Right lobe of liver (tissue), 6 donors: ENCODE results near the gene VDR. TPM values are rescaled to one million over a fixed set of nuclear protein-coding genes. Genes with fewer than 3 reads are reported as not detected.
"Not testable (repeated sequence)": the region's sequence is repeated elsewhere in the genome, so short reads cannot be mapped to it uniquely, and the experiment has no call there.

Experiments used
- ATAC-seq, 4 donors: fragments of 200-7000 bp; cut with Tn5 transposase; one replicate each; pipeline ENCODE4 v1.9.1; 2020; ENCODE audit warnings: mild to moderate bottlenecking in 4 of 4, moderate library complexity in 4 of 4
- DNase-seq, 3 donors: peaks; one replicate each; pipeline ENCODE4 v3.0.0-alpha.2; 2020
- H3K27ac ChIP-seq, 3 donors: fragments of 200-600 bp; one replicate each; pipeline ENCODE4 v1.8.0; 2022
- H3K27me3 ChIP-seq, 2 donors: fragments of 200-600 bp; one replicate each; pipeline ENCODE4 v1.8.0; 2022
- H3K36me3 ChIP-seq, 4 donors: fragments of 200-600 bp; sonication (generic) in 1 of 4; one replicate each; pipeline versions ENCODE4 v1.5.1 to v1.8.0; 2017 to 2022; ENCODE audit warnings: control low read depth in 1 of 4
- H3K4me1 ChIP-seq, 4 donors: fragments of 200-600 bp; sonication (generic) in 1 of 4; one replicate each; pipeline versions ENCODE4 v1.5.1 to v1.8.0; 2017 to 2022; ENCODE audit warnings: control low read depth in 1 of 4
- H3K4me3 ChIP-seq, 3 donors: fragments of 200-600 bp; one replicate each; pipeline ENCODE4 v1.8.0; 2022
- H3K9me3 ChIP-seq, 4 donors: fragments of 200-600 bp; sonication (generic) in 1 of 4; one replicate each; pipeline versions ENCODE4 v1.5.1 to v1.8.0; 2017 to 2022; ENCODE audit warnings: control low read depth in 1 of 4
- CTCF ChIP-seq, 4 donors: fragments of 200-600 bp in 3 of 4; fragments of 450-650 bp in 1 of 4; IDR thresholded peaks; one replicate each; pipeline versions ENCODE4 v1.5.1 to v1.8.0; 2016 to 2022; ENCODE audit warnings: antibody characterized with exemption in 4 of 4, mild to moderate bottlenecking in 2 of 4
- POLR2A ChIP-seq: fragments of 450-650 bp; IDR thresholded peaks from one replicate; pipeline ENCODE4 v1.6.1; 2017; ENCODE audit warnings: antibody characterized with exemption, mild to moderate bottlenecking
- WGBS: methylation state at CpG from one replicate; pipeline ENCODE4 v1.1.6; 2018; ENCODE audit warnings: low coverage, low lambda C conversion rate; ENCODE audit not compliant: insufficient coverage; ENCODE audit errors: missing lambda C conversion rate; 5-methylcytosine and 5-hydroxymethylcytosine counted together
- intact Hi-C, 2 donors: fragments of 100-400 bp; cut with DNase I; formaldehyde crosslinking; loops; one replicate each; pipeline versions ENCODE4 v1.11.2 to v1.14.1; 2022
- total RNA-seq, 6 experiments: library from RNA; depleted of rRNA in 2 of 6; stranded (reverse); fragments of >200 nt in 2 of 6; fragmentation: NEBNext Ultra II Directional in 3 of 6; extraction: Animal tissue kit (Norgen Biotek cat#: 25700) in 3 of 6; gene quantifications; one replicate each; pipeline versions ENCODE4 v1.1.0 to v1.2.4, GENCODE V29; 2016 to 2023
- donor health status: DM: no; HTN: yes; CAD: no.
- donor health status: DM: no; HTN: no; CAD: no.
- donor health status: DM: no; HTN: no; CAD: no.
- donor health status: DM: no; HTN: yes; CAD: no.
- donor health status: DM: no; HTN: yes; CAD: no.

Gene VDR
- total RNA-seq, 6 experiments from 2014 or later = 0.18 to 1.2 (median 0.39) TPM

DNA sequence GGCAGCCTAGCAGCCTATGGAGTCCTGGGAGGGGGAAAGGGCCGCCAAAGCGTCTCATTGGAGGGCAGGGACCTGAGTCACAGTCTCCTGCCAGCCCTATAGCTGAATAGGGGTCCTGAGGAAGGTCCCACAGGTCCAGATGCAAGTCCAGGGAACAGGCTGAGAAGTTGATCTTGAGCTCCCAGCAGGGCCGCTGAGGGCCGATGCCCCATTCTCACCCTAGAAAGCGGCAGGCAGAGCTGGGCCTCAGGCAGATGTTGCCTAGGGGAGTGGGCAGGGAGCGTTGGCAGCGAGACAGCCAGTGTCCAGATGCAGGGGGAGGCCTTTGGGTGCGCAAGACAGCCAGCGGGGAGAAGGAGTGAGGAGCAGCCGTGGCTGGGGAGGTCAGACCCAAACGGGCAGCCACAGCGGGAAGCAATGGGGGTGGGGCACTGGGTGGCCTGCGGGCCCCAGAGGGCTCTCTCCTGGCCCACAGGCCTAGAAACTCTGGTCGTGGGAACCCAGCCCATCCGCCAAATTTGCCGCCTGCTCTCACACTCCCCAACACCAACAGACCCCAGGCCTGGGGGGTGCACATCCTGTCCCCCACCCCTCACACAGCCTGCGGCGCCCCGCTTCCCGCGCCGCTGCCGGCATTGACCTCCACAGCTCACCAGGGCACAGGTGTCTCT, 86.2 kb downstream of the VDR start:
- Histone ChIP-seq H3K4me3 (peak overlapping the region; percentile 49 to 63 (median 59)), H3K27ac (peak overlapping the region; percentile 72 to 85 (median 76)), H3K9me3 (no peaks in the 10 kb centered on the region), H3K4me1 (peaks cover 0 to 3% (median 1%) of the 10 kb centered on the region in 4 donors), H3K27me3 (no peaks in the 10 kb centered on the region), H3K36me3 (no peaks in the 10 kb centered on the region)
- peak; percentile 4 to 31 (median 8) for ATAC-seq
- no peak for TF ChIP-seq POLR2A
- TF ChIP-seq CTCF (IDR thresholded peaks at IDR 0.05) = no peak
- intact Hi-C loops = no loop called here
- WGBS = 65% methylated on average over 2 of the region's 23 CpGs
- DNase-seq = peak in 2 of 3 donors; percentile 50 to 65

DNA sequence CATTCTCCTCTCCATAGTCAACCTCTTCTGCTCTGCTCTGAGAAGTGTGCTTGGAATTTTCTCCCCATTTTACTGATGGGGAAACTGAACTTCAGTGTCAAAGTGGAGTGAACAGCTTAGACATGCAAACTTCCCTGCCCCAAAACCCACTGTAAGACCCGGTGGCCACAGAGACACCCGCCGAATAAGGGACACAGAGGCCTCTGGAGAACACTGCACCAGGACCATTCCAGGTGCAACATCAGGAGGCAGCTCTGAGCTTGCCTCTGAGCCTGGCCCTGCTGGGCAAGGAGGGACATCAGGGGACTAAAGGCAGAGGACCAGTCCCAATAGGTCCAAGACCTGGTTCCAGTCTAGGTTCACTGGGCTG, 86.8 kb downstream of the VDR start:
- H3K4me3 ChIP-seq = peak overlapping the region; percentile 49 to 63 (median 59)
- intact Hi-C loops = no loop called here
- H3K36me3 ChIP-seq = no peaks in the 10 kb centered on the region
- H3K4me1 ChIP-seq = peaks cover 0 to 8% (median 1%) of the 10 kb centered on the region in 4 donors
- DNase-seq (peak in 1 of 3 donors; percentile 33), ATAC-seq (no peak)
- no peaks in the 10 kb centered on the region for H3K9me3 ChIP-seq
- 80% methylated on average over 2 of the region's 3 CpGs for WGBS
- no peaks in the 10 kb centered on the region for H3K27me3 ChIP-seq
- no peak for TF ChIP-seq CTCF (IDR thresholded peaks at IDR 0.05)
- TF ChIP-seq POLR2A = no peak
- H3K27ac ChIP-seq = peak overlapping the region in 2 of 3 donors; percentile 76 to 85

GRCh38 chr12:47817272-47818006, 87.4 kb downstream of the VDR start:
- DNase-seq (peak in 1 of 3 donors; percentile 46), ATAC-seq (no peak)
- Histone ChIP-seq H3K4me1 (peaks cover 0 to 9% (median 1%) of the 10 kb centered on the region in 4 donors), H3K27ac (peak overlapping the region in 2 of 3 donors; percentile 69 to 76), H3K4me3 (peak overlapping the region in 1 of 3 donors; percentile 63), H3K9me3 (no peaks in the 10 kb centered on the region), H3K36me3 (no peaks in the 10 kb centered on the region), H3K27me3 (no peaks in the 10 kb centered on the region)
- no peak for TF ChIP-seq POLR2A
- peak in 1 of 4 donors; percentile 19 for TF ChIP-seq CTCF (IDR thresholded peaks at IDR 0.05)
- WGBS = 30% methylated on average over 4 of the region's 7 CpGs
- intact Hi-C loops = no loop called here

GRCh38 chr12:47816403-47817271, 88.2 kb downstream of the VDR start:
- H3K4me3 ChIP-seq = no peak overlapping the region
- H3K9me3 ChIP-seq = no peaks in the 10 kb centered on the region
- intact Hi-C loops = no loop called here
- peak in 1 of 3 donors; percentile 48 for DNase-seq
- H3K27me3 ChIP-seq = no peaks in the 10 kb centered on the region
- peak overlapping the region in 2 of 3 donors; percentile 69 to 76 for H3K27ac ChIP-seq
- peak in 1 of 4 donors; percentile 0 for ATAC-seq
- H3K36me3 ChIP-seq = no peaks in the 10 kb centered on the region
- TF ChIP-seq CTCF (IDR thresholded peaks at IDR 0.05) (no peak), POLR2A (no peak)
- peaks cover 0 to 14% (median 1%) of the 10 kb centered on the region in 4 donors for H3K4me1 ChIP-seq
- WGBS = 57% methylated on average over 4 of the region's 12 CpGs

GRCh38 chr12:47815447-47815846, 89.3 kb downstream of the VDR start:
- intact Hi-C loops, ATAC-seq, H3K4me3 ChIP-seq, H3K27ac ChIP-seq, H3K27me3 ChIP-seq, H3K9me3 ChIP-seq, H3K36me3 ChIP-seq: not testable (repeated sequence)
- 100% methylated on average over 2 of the region's 5 CpGs for WGBS
- peaks cover 0 to 17% (median 1%) of the 10 kb centered on the region in 4 donors for H3K4me1 ChIP-seq
- DNase-seq = peak in 2 of 3 donors; percentile 5 to 23
